ENCODE measurements around the gene IER2.

The IER2 gene

GRCh38 chr19:13150931-13151604 is 857 bp downstream of the IER2 start:
- Histone ChIP-seq H3K27ac (peak overlapping the region; percentile 96), H3K27me3 (no peaks in the 10 kb centered on the region), H3K4me1 (ENCODE audit: control insufficient read depth in 1 of 2, insufficient read depth in 1 of 2, low read depth in 1 of 2, low read length in 1 of 2) (peaks cover 59 to 67% of the 10 kb centered on the region in 2 experiments), H3K36me3 (peaks cover 7% of the 10 kb centered on the region), H3K9me3 (no peaks in the 10 kb centered on the region), H3K4me3 (ENCODE audit: low read depth in 1 of 2, low read length in 1 of 2) (peak overlapping the region; percentile 91 to 94)
- TF ChIP-seq CTCF (IDR thresholded peaks at IDR 0.05): no peak

GRCh38 chr19:13151605-13152355 is 1.6 kb downstream of the IER2 start:
- Histone ChIP-seq H3K4me1 (ENCODE audit: control insufficient read depth in 1 of 2, insufficient read depth in 1 of 2, low read depth in 1 of 2, low read length in 1 of 2) (peaks cover 59 to 67% of the 10 kb centered on the region in 2 experiments), H3K27me3 (no peaks in the 10 kb centered on the region), H3K9me3 (no peaks in the 10 kb centered on the region), H3K27ac (peak overlapping the region; percentile 96), H3K36me3 (no peaks in the 10 kb centered on the region), H3K4me3 (ENCODE audit: low read depth in 1 of 2, low read length in 1 of 2) (peak overlapping the region; percentile 91 to 94)
- TF ChIP-seq CTCF (IDR thresholded peaks at IDR 0.05): peak; percentile 64

- Histone ChIP-seq H3K27ac (peak overlapping the region; percentile 96), H3K9me3 (no peaks in the 10 kb centered on the region), H3K4me3 (ENCODE audit: low read depth in 1 of 2, low read length in 1 of 2) (peak overlapping the region; percentile 91 to 94), H3K4me1 (ENCODE audit: control insufficient read depth in 1 of 2, insufficient read depth in 1 of 2, low read depth in 1 of 2, low read length in 1 of 2) (peaks cover 59 to 67% of the 10 kb centered on the region in 2 experiments), H3K36me3 (no peaks in the 10 kb centered on the region), H3K27me3 (no peaks in the 10 kb centered on the region)
- TF ChIP-seq CTCF (IDR thresholded peaks at IDR 0.05): no peak
Observed at GRCh38 chr19:13152356-13152973, 2.3 kb downstream of the IER2 start.

GRCh38 chr19:13152974-13153568 is 2.9 kb downstream of the IER2 start:
- Histone ChIP-seq H3K4me1 (ENCODE audit: control insufficient read depth in 1 of 2, insufficient read depth in 1 of 2, low read depth in 1 of 2, low read length in 1 of 2) (peaks cover 61 to 67% of the 10 kb centered on the region in 2 experiments), H3K4me3 (ENCODE audit: low read depth in 1 of 2, low read length in 1 of 2) (peak overlapping the region; percentile 91 to 94), H3K36me3 (no peaks in the 10 kb centered on the region), H3K27me3 (no peaks in the 10 kb centered on the region), H3K9me3 (no peaks in the 10 kb centered on the region), H3K27ac (peak overlapping the region; percentile 96)
- TF ChIP-seq CTCF (IDR thresholded peaks at IDR 0.05): no peak

- no peaks in the 10 kb centered on the region for H3K36me3 ChIP-seq
- H3K4me1 ChIP-seq (ENCODE audit: control insufficient read depth in 1 of 2, insufficient read depth in 1 of 2, low read depth in 1 of 2, low read length in 1 of 2): peaks cover 63 to 69% of the 10 kb centered on the region in 2 experiments
Observed at GRCh38 chr19:13153569-13154240, 3.5 kb downstream of the IER2 start.

More at GRCh38 chr19:13153569-13154240, 3.5 kb downstream of the IER2 start:
- Histone ChIP-seq H3K27ac (peak overlapping the region; percentile 96), H3K27me3 (no peaks in the 10 kb centered on the region), H3K9me3 (no peaks in the 10 kb centered on the region), H3K4me3 (ENCODE audit: low read depth in 1 of 2, low read length in 1 of 2) (peak overlapping the region; percentile 91 to 94)
- peak; percentile 27 for TF ChIP-seq CTCF (IDR thresholded peaks at IDR 0.05)

All from neutrophil (primary cell).